ENCODE data around the gene CDH4. TPM values are rescaled to one million over a fixed set of nuclear protein-coding genes. Genes with fewer than 3 reads are reported as not detected.

Gene CDH4
- total RNA-seq, 1 donor from 2014 or later: not detected

GRCh38 chr20:61256824-61257223, 4.8 kb downstream of the CDH4 start:
- Mint-ChIP-seq H3K36me3 (ENCODE audit: low read depth) (no peaks in the 10 kb centered on the region), H3K9me3 (peaks cover 5% of the 10 kb centered on the region), H3K27ac (no peak overlapping the region), H3K27me3 (peaks cover 16% of the 10 kb centered on the region), H3K4me3 (no peak overlapping the region), H3K4me1 (peaks cover 1% of the 10 kb centered on the region)
- ChIA-PET POLR2A (no interaction called here), CTCF (no interaction called here)
- no peak for TF ChIP-seq CTCF (IDR thresholded peaks at IDR 0.05)
- no peak for ATAC-seq (ENCODE audit: low read depth)
- DNase-seq: no peak
- intact Hi-C loops (cut with micrococcal nuclease): no loop called here

GRCh38 chr20:61257611-61258010, 5.5 kb downstream of the CDH4 start:
- H3K27me3 Mint-ChIP-seq: peaks cover 16% of the 10 kb centered on the region

GRCh38 chr20:61259741-61260140, 7.7 kb downstream of the CDH4 start:
- intact Hi-C loops (cut with micrococcal nuclease): loop anchor here (5.0 kb wide), 1 partner anchor 1202 kb away; no protein-coding TSS in a partner anchor
- ChIA-PET CTCF (no interaction called here), POLR2A (no interaction called here)
- TF ChIP-seq CTCF (IDR thresholded peaks at IDR 0.05): no peak
- ATAC-seq (ENCODE audit: low read depth) (no peak), DNase-seq (no peak)
- Mint-ChIP-seq H3K9me3 (peaks cover 5% of the 10 kb centered on the region), H3K27ac (no peak overlapping the region), H3K36me3 (ENCODE audit: low read depth) (no peaks in the 10 kb centered on the region), H3K27me3 (peaks cover 7% of the 10 kb centered on the region), H3K4me1 (no peaks in the 10 kb centered on the region), H3K4me3 (no peak overlapping the region)

More at GRCh38 chr20:61257611-61258010, 5.5 kb downstream of the CDH4 start:
- H3K4me1 Mint-ChIP-seq: peaks cover 1% of the 10 kb centered on the region
- H3K4me3 Mint-ChIP-seq: no peak overlapping the region
- ATAC-seq (ENCODE audit: low read depth) (no peak), DNase-seq (no peak)
- intact Hi-C loops (cut with micrococcal nuclease): no loop called here
- ChIA-PET CTCF (no interaction called here), POLR2A (no interaction called here)
- TF ChIP-seq CTCF (IDR thresholded peaks at IDR 0.05): no peak
- H3K9me3 Mint-ChIP-seq: peaks cover 5% of the 10 kb centered on the region
- H3K27ac Mint-ChIP-seq: no peak overlapping the region
- no peaks in the 10 kb centered on the region for H3K36me3 Mint-ChIP-seq (ENCODE audit: low read depth)

- Mint-ChIP-seq H3K36me3 (ENCODE audit: low read depth) (no peaks in the 10 kb centered on the region), H3K27ac (no peak overlapping the region), H3K4me1 (no peaks in the 10 kb centered on the region), H3K9me3 (peaks cover 5% of the 10 kb centered on the region), H3K4me3 (no peak overlapping the region), H3K27me3 (no peaks in the 10 kb centered on the region)
- ATAC-seq (ENCODE audit: low read depth): no peak
- no peak for TF ChIP-seq CTCF (IDR thresholded peaks at IDR 0.05)
- POLR2A ChIA-PET: no interaction called here
- intact Hi-C loops (cut with micrococcal nuclease): loop anchor here (5.0 kb wide), 1 partner anchor 1204 kb away; no protein-coding TSS in a partner anchor
- CTCF ChIA-PET: no interaction called here
- DNase-seq: no peak
Measured at GRCh38 chr20:61260905-61261304, 8.8 kb downstream of the CDH4 start.

- no peak for TF ChIP-seq CTCF (IDR thresholded peaks at IDR 0.05)
Measured at GRCh38 chr20:61262036-61262435, 10.0 kb downstream of the CDH4 start.

More at GRCh38 chr20:61262036-61262435, 10.0 kb downstream of the CDH4 start:
- ATAC-seq (ENCODE audit: low read depth) (no peak), DNase-seq (no peak)
- POLR2A ChIA-PET: no interaction called here
- Mint-ChIP-seq H3K4me3 (no peak overlapping the region), H3K36me3 (ENCODE audit: low read depth) (no peaks in the 10 kb centered on the region), H3K27ac (no peak overlapping the region), H3K4me1 (no peaks in the 10 kb centered on the region), H3K9me3 (peaks cover 5% of the 10 kb centered on the region), H3K27me3 (no peaks in the 10 kb centered on the region)
- CTCF ChIA-PET: no interaction called here
- intact Hi-C loops (cut with micrococcal nuclease): loop anchor here (5.0 kb wide), 1 partner anchor 1205 kb away; no protein-coding TSS in a partner anchor

All from activated B cell treated with CpG ODN at 0.5 μM for 24 hours (primary cell).